Superior temporal gyrus (tissue), 1 donor: Measurements from ENCODE around the gene TPCN2.

Experiments
- DNase-seq: peaks from one replicate; pipeline ENCODE4 v3.0.0-alpha.2; 2016; ENCODE audit errors: extremely low spot score

TPCN2 gene

DNA sequence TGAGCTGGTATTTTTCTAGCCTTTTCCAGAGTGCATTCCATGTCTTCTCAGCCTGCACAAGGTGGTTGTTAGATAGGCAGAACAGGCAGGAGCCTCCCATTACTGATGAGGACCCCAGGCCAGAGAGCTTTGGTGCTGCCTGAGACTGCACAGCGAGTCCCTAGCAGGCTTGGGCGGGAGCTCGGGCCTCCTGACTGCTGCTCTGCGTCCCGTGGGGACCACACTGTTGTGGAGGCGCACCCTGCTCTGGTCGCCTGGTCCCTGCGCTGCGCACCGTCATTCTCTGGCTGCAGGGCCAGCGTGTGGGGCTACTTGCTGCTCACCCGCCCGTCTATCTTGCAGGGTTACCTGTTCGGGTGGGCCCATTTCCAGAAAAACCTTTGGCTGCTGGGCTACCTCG is 8.5 kb downstream of the TPCN2 start:
- DNase-seq, result no peak

DNA sequence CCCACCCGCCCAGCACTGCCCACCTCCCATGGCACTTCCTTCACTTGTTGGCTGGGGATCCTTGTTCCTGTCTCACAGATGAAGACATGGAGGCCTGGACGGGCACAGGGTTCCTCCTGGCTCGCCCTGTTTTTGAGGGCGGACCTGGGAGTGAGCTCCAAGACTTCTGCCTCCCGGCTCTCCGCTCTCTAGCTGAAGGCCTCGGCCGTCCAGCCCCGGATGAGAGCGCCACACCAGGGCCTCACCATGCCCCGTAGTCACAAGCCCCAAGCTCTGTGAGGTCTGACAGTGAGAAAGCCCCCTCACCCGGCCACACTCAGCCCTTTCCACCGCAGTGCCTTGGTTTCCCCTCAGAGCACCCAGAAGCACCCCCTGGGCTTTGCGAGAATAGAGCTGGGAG is 9.1 kb downstream of the TPCN2 start:
- DNase-seq, result no peak

GRCh38 chr11:69058511-69059270 is 10.0 kb downstream of the TPCN2 start:
- DNase-seq, result no peak

- DNase-seq, result no peak
Measured at GRCh38 chr11:69059429-69059828, 10.7 kb downstream of the TPCN2 start.

GRCh38 chr11:69059985-69060384 is 11.3 kb downstream of the TPCN2 start:
- no peak for DNase-seq

DNA sequence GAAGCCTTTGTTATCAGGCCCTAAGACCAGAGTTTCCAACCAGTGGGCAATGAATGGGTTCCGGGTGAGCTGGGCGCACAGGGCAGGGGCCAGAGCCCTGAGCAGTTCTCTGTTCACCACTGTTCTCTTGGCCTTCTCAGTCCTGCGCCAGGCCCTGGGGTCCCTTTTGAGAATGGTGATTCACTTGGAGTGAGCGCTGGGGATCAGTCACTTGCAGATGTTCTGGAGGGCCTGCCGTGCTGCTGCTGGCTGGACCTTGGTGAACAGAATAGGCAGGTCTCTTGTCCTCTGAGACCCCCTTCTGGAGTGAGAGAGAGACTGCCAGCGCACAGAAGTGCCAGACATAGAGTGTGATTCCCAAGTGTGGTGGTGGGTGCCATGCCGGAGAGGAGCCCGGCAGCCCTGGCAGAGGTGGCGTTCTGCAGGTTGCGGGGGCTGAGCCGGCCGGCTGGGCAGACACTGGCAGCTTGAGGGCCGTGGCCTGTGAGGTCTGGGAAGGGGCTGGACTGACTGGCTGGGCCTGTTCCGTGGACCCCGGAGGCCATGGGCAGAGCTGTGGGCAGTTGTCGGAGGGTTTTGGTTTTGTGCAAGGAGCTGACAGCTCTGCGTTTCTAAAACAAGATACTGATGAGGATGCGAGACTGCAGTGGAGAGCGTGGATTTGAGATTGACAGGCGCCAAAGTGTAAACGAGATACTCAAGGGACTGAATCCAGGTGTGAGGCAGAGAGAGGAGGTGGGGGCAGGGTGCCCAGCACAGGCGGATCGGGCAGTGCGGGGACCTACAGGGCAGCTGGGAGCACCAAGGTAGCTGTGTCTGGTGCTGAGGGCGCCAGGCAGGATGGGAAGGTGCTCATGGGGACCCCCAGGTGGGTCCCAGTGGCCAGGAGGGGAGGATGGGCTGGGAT is 12.3 kb downstream of the TPCN2 start:
- DNase-seq, result no peak

GRCh38 chr11:69061713-69062053 is 13.0 kb downstream of the TPCN2 start:
- no peak for DNase-seq

- no peak for DNase-seq
Measured at GRCh38 chr11:69062169-69062855, 13.6 kb downstream of the TPCN2 start.

- DNase-seq, result no peak
Measured at GRCh38 chr11:69062873-69063651, 14.3 kb downstream of the TPCN2 start.

- DNase-seq, result no peak
Measured at GRCh38 chr11:69063652-69064260, 15.0 kb downstream of the TPCN2 start.

DNA sequence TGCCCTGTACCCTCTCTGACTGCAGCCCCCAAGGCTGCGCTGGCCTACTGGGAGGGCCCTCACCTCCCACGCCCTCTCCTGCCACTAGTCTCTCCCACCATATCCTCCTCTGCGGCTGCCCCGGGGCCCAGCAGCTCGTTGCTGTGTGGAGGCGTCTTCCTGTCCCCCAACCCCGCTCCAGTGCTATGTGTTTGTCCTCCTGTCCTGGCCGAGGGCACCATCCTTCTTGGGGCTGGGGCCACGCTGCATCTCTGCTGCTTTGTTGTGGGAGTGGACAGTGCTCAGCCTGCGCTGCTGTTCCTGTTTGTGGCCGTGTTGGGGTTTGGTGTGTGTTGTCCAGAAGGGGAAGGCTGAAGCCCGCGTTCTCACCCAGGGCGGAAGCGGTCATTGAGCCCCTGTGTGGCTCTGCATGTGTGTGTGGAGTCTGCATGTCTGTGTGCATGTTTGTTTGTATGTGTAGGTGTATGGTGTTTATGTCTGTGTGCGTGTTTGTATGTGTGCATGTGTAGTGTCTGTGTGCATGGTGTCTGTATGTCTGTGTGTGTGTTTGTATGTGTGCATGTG is 15.7 kb downstream of the TPCN2 start:
- DNase-seq, result no peak

- no peak for DNase-seq
Measured at GRCh38 chr11:69065147-69065710, 16.5 kb downstream of the TPCN2 start.

GRCh38 chr11:69066122-69067112 is 17.7 kb downstream of the TPCN2 start:
- no peak for DNase-seq

GRCh38 chr11:69067200-69067599 is 18.5 kb downstream of the TPCN2 start:
- no peak for DNase-seq

- no peak for DNase-seq
Measured at GRCh38 chr11:69071086-69071800, 22.5 kb downstream of the TPCN2 start.

GRCh38 chr11:69071956-69072355 is 23.2 kb downstream of the TPCN2 start:
- no peak for DNase-seq

- DNase-seq, result no peak
Measured at GRCh38 chr11:69073469-69073868, 24.7 kb downstream of the TPCN2 start.

- no peak for DNase-seq
Measured at GRCh38 chr11:69074375-69075140, 25.8 kb downstream of the TPCN2 start.
